Stomach smooth muscle (tissue), 2 donors: ENCODE results near the gene PLCB4.

Experiments used
- H3K27ac ChIP-seq: one replicate; pipeline ENCODE4 v1.7.0; 2013; ENCODE audit warnings: mild to moderate bottlenecking, low read length, inconsistent platforms
- H3K27me3 ChIP-seq, 2 donors: one replicate each; pipeline ENCODE4 v1.7.0; 2013; ENCODE audit warnings: low read length in 2 of 2; ENCODE audit not compliant: insufficient read depth in 2 of 2, control insufficient read depth in 1 of 2
- H3K36me3 ChIP-seq, 2 donors: one replicate each; pipeline ENCODE4 v1.7.0; 2013; ENCODE audit warnings: low read length in 2 of 2; ENCODE audit not compliant: control insufficient read depth in 2 of 2, insufficient read depth in 2 of 2
- H3K4me1 ChIP-seq: one replicate; pipeline ENCODE4 v1.7.0; 2013; ENCODE audit warnings: low read length; ENCODE audit not compliant: control insufficient read depth, insufficient read depth
- H3K4me3 ChIP-seq, 2 donors: one replicate each; pipeline ENCODE4 v1.7.0; 2013; ENCODE audit warnings: low read length in 2 of 2
- H3K9ac ChIP-seq, 2 donors: one replicate each; pipeline ENCODE4 v1.7.0; 2013; ENCODE audit warnings: low read length in 2 of 2, mild to moderate bottlenecking in 1 of 2
- H3K9me3 ChIP-seq, 2 donors: one replicate each; pipeline ENCODE4 v1.7.0; 2013; ENCODE audit warnings: low read length in 2 of 2; ENCODE audit not compliant: control insufficient read depth in 2 of 2
- donor health status: healthy.
- donor health status: Pancreatic carcinoma.

PLCB4 gene

GRCh38 chr20:9311132-9311531 lies 242.2 kb downstream of the PLCB4 start:
- no peak overlapping the region for H3K27ac ChIP-seq
- no peak overlapping the region for H3K4me3 ChIP-seq
- no peaks in the 10 kb centered on the region for H3K4me1 ChIP-seq
- H3K36me3 ChIP-seq: no peaks in the 10 kb centered on the region
- no peak overlapping the region for H3K9ac ChIP-seq
- no peaks in the 10 kb centered on the region for H3K9me3 ChIP-seq
- no peaks in the 10 kb centered on the region for H3K27me3 ChIP-seq

GRCh38 chr20:9319687-9320384 lies 250.9 kb downstream of the PLCB4 start:
- no peak overlapping the region for H3K27ac ChIP-seq
- H3K36me3 ChIP-seq: no peaks in the 10 kb centered on the region
- no peak overlapping the region for H3K9ac ChIP-seq
- H3K9me3 ChIP-seq: no peaks in the 10 kb centered on the region
- H3K4me3 ChIP-seq: peak overlapping the region in 1 of 2 donors; percentile 52
- no peaks in the 10 kb centered on the region for H3K27me3 ChIP-seq
- peaks cover 9% of the 10 kb centered on the region for H3K4me1 ChIP-seq

GRCh38 chr20:9321007-9321406 lies 252.1 kb downstream of the PLCB4 start:
- H3K27ac ChIP-seq: no peak overlapping the region
- peaks cover 9% of the 10 kb centered on the region for H3K4me1 ChIP-seq
- H3K4me3 ChIP-seq: no peak overlapping the region
- H3K36me3 ChIP-seq: no peaks in the 10 kb centered on the region
- no peak overlapping the region for H3K9ac ChIP-seq
- no peaks in the 10 kb centered on the region for H3K9me3 ChIP-seq
- H3K27me3 ChIP-seq: no peaks in the 10 kb centered on the region

DNA sequence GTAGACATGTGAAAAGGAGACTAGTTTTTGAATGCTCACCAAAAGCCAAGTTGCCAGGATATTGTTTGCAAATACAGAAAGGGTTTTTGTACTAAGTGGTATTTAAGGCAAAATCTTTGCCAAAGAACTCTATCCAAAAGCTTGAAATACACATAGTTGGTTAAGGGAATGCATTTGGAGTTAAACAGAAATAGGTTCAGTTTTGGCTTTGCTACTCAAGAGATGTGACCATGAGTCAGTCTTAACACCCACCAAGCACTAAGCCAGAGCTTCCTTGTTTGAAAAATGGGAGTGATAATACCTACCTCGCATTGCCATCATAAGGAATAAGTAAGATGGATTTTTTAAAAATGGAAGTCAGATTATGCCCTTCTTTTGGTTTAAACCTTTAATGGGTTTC lies 253.8 kb downstream of the PLCB4 start:
- Histone ChIP-seq H3K27me3 (no peaks in the 10 kb centered on the region), H3K36me3 (no peaks in the 10 kb centered on the region), H3K27ac (no peak overlapping the region), H3K4me1 (peaks cover 9% of the 10 kb centered on the region), H3K9ac (no peak overlapping the region), H3K4me3 (no peak overlapping the region), H3K9me3 (no peaks in the 10 kb centered on the region)

DNA sequence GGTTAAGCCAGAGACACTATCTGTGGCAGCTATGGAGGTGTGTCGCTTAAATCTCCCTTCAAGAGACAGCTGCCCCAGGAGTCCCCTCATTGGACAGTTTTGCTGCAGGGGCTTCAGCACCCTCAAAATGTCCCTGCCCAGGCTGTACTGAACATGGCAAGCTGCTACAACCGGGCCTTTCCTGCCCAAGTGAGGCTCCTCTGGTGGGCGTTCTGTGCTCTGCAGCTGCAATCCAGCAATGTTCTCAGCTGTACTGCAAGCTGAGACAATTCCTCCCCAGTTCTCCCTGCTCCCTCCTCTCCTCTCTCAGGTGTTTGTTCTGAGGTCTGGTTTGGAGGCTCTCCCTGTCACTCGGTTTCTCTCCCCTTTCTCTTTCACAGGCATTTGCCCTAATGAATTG lies 254.7 kb downstream of the PLCB4 start:
- H3K27me3 ChIP-seq: no peaks in the 10 kb centered on the region
- H3K36me3 ChIP-seq: no peaks in the 10 kb centered on the region
- no peak overlapping the region for H3K4me3 ChIP-seq
- H3K9ac ChIP-seq: no peak overlapping the region
- no peaks in the 10 kb centered on the region for H3K9me3 ChIP-seq
- H3K4me1 ChIP-seq: peaks cover 9% of the 10 kb centered on the region
- no peak overlapping the region for H3K27ac ChIP-seq

GRCh38 chr20:9329355-9330101 lies 260.6 kb downstream of the PLCB4 start:
- Histone ChIP-seq H3K9me3 (no peaks in the 10 kb centered on the region), H3K27me3 (no peaks in the 10 kb centered on the region), H3K4me1 (no peaks in the 10 kb centered on the region), H3K27ac (no peak overlapping the region), H3K36me3 (no peaks in the 10 kb centered on the region), H3K9ac (no peak overlapping the region), H3K4me3 (no peak overlapping the region)

GRCh38 chr20:9330151-9330550 lies 261.3 kb downstream of the PLCB4 start:
- Histone ChIP-seq H3K27me3 (no peaks in the 10 kb centered on the region), H3K36me3 (no peaks in the 10 kb centered on the region), H3K27ac (no peak overlapping the region), H3K9me3 (no peaks in the 10 kb centered on the region), H3K4me1 (no peaks in the 10 kb centered on the region), H3K9ac (no peak overlapping the region), H3K4me3 (no peak overlapping the region)

DNA sequence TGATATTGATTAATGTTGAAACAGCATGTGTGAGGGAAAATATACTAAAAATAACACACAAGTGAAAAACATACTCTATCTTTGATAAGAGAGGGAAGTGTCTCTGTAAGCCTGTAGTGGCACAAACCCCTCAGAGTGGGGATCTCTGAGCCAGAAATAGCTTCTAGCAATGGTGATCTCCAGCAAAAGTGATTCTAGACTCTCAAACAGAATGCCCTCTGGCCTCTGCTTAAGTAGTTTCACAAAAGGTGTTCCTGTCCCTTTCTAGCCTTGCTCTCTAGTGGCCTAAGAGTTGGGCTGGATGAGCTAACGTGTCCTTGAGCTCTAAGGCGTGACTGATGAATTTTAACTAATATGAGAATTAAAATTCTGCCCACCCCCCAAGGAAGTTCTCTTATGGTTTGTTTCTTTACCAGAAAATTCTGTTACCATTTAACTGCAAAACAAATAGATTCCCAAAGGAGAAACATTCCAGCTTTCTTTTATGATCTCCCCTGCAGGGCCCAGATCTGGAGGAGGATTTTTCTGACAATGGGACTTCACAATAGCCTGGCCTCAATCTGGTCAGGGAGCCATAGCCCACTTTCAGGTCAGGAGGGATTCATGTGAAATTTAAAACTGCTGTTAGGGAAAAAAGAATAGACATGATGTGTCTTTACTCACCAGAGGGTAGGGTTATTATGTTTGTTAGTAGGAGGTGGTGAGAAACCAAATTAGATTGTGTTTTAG lies 263.0 kb downstream of the PLCB4 start:
- Histone ChIP-seq H3K4me1 (no peaks in the 10 kb centered on the region), H3K27me3 (no peaks in the 10 kb centered on the region), H3K9me3 (no peaks in the 10 kb centered on the region), H3K27ac (no peak overlapping the region), H3K36me3 (no peaks in the 10 kb centered on the region), H3K4me3 (no peak overlapping the region), H3K9ac (no peak overlapping the region)

GRCh38 chr20:9332791-9333479 lies 264.0 kb downstream of the PLCB4 start:
- H3K27me3 ChIP-seq: no peaks in the 10 kb centered on the region
- no peaks in the 10 kb centered on the region for H3K36me3 ChIP-seq
- H3K4me3 ChIP-seq: no peak overlapping the region
- H3K27ac ChIP-seq: no peak overlapping the region
- no peak overlapping the region for H3K9ac ChIP-seq
- H3K4me1 ChIP-seq: no peaks in the 10 kb centered on the region
- H3K9me3 ChIP-seq: no peaks in the 10 kb centered on the region

- no peak overlapping the region for H3K27ac ChIP-seq
- H3K27me3 ChIP-seq: no peaks in the 10 kb centered on the region
- H3K9me3 ChIP-seq: no peaks in the 10 kb centered on the region
- H3K4me3 ChIP-seq: no peak overlapping the region
- no peaks in the 10 kb centered on the region for H3K4me1 ChIP-seq
- H3K9ac ChIP-seq: no peak overlapping the region
- no peaks in the 10 kb centered on the region for H3K36me3 ChIP-seq
Observed at GRCh38 chr20:9334866-9335265, 266.0 kb downstream of the PLCB4 start.
